Stimulated activated CD4-positive, alpha-beta T cell treated with anti-CD3 and anti-CD28 coated beads, Interleukin-12 subunit alpha, Interleukin-12 subunit beta, amount 100 ng/mL, for 48 hours (primary cell): ENCODE results near the gene TBPL2.
"Not testable (repeated sequence)": the region's sequence is repeated elsewhere in the genome, so short reads cannot be mapped to it uniquely, and the experiment has no call there.

ENCODE experiments used
- DNase-seq, 3 donors: peaks; one replicate each; pipeline ENCODE4 v3.0.0-alpha.2; 2020; ENCODE audit warnings: low read depth in 2 of 3, low spot score in 1 of 3

TBPL2 gene

GRCh38 chr14:55404173-55404854, 36.1 kb downstream of the TBPL2 start:
- DNase-seq = no peak

GRCh38 chr14:55401751-55402150, 38.7 kb downstream of the TBPL2 start:
- DNase-seq = no peak

- no peak for DNase-seq
Observed at GRCh38 chr14:55399852-55400251, 40.6 kb downstream of the TBPL2 start.

- DNase-seq = no peak
Observed at GRCh38 chr14:55399183-55399582, 41.2 kb downstream of the TBPL2 start.

- DNase-seq = no peak
Observed at GRCh38 chr14:55398679-55399078, 41.7 kb downstream of the TBPL2 start.

GRCh38 chr14:55389330-55389729, 51.1 kb downstream of the TBPL2 start:
- DNase-seq = no peak

- DNase-seq = no peak
Observed at GRCh38 chr14:55388160-55388559, 52.3 kb downstream of the TBPL2 start.

GRCh38 chr14:55387121-55387520, 53.3 kb downstream of the TBPL2 start:
- no peak for DNase-seq

GRCh38 chr14:55386037-55386808, 54.2 kb downstream of the TBPL2 start:
- DNase-seq = no peak

- no peak for DNase-seq
Observed at GRCh38 chr14:55384536-55384935, 55.9 kb downstream of the TBPL2 start.

- DNase-seq = no peak
Observed at GRCh38 chr14:55383541-55384140, 56.8 kb downstream of the TBPL2 start.

- DNase-seq = not testable (repeated sequence)
Observed at GRCh38 chr14:55383056-55383466, 57.4 kb downstream of the TBPL2 start.

- no peak for DNase-seq
Observed at GRCh38 chr14:55382483-55382882, 57.9 kb downstream of the TBPL2 start.

GRCh38 chr14:55381561-55381960, 58.9 kb downstream of the TBPL2 start:
- no peak for DNase-seq

- no peak for DNase-seq
Observed at GRCh38 chr14:55381040-55381439, 59.4 kb downstream of the TBPL2 start.

- DNase-seq = no peak
Observed at GRCh38 chr14:55377236-55377635, 63.2 kb downstream of the TBPL2 start.

GRCh38 chr14:55374771-55375170, 65.6 kb downstream of the TBPL2 start:
- DNase-seq = no peak

- peak in 1 of 3 donors; percentile 51 for DNase-seq
Observed at GRCh38 chr14:55373784-55374705, 66.4 kb downstream of the TBPL2 start.

GRCh38 chr14:55372825-55373224, 67.6 kb downstream of the TBPL2 start:
- no peak for DNase-seq

GRCh38 chr14:55372423-55372822, 68.0 kb downstream of the TBPL2 start:
- DNase-seq = no peak

GRCh38 chr14:55370883-55371455, 69.4 kb downstream of the TBPL2 start:
- DNase-seq = no peak
